ENCODE results near the gene ATP8B3. TPM values are rescaled to one million over a fixed set of nuclear protein-coding genes. Genes with fewer than 3 reads are reported as not detected.
"Not testable (repeated sequence)": the region's sequence is repeated elsewhere in the genome, so short reads cannot be mapped to it uniquely, and the experiment has no call there.

Gene ATP8B3
- total RNA-seq, 1 donor from 2014 or later, result 2.9 TPM

DNA sequence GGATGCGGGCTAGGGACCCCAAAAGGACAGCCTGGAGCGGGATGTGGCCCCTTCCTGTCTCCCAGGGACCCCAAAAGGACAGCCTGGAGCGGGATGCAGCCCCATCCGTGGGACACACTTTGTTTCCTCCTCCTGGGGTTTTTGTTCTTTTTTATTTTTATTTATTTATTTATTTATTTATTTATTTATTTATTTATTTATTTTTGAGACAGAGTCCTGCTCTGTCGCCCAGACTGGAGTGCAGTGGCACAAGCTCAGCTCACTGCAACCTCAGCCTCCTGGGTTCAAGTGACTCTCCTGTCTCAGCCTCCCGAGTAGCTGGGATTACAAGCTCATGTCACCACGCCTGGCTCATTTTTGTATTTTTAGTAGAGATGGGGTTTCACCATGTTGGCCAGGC is 14.8 kb downstream of the ATP8B3 start:
- DNase-seq (ENCODE audit: low spot score), result not testable (repeated sequence)

DNA sequence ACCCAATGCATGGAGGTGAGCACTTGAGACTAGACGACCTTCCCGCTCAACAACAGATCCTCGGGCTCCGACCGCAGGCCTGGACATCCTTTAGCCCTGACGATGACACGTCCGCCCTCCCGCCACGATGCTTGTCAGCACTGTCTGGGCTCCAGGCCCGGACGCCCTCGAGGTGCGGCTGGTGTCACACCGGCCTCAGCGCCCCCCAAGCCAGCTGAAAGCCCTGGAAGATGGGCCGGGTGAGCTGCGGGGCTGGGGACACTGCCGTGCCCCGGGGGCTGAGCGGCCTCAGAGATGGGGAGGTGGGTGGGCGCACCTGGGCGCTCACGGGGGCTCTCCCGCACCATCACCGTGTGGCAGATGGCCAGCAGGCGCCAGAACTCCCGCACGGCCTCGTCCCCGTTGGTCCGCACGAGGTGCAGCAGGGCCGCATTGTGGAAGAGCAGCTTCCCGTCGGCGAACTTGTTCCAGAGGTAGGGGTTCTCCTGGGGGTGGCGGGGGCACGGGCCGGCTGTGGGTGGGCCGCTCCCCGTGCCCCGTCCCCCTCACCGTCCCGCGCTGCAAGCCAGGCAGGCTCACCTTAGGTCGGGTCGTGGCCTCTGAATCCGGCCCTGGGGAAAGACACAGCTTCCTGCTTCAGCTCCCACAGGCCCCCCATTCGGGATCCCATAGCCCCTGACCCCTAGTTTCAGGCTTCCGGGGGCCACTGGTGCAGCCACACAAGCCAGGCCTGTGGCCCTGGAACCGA is 15.5 kb downstream of the ATP8B3 start:
- no peak for DNase-seq (ENCODE audit: low spot score)

DNA sequence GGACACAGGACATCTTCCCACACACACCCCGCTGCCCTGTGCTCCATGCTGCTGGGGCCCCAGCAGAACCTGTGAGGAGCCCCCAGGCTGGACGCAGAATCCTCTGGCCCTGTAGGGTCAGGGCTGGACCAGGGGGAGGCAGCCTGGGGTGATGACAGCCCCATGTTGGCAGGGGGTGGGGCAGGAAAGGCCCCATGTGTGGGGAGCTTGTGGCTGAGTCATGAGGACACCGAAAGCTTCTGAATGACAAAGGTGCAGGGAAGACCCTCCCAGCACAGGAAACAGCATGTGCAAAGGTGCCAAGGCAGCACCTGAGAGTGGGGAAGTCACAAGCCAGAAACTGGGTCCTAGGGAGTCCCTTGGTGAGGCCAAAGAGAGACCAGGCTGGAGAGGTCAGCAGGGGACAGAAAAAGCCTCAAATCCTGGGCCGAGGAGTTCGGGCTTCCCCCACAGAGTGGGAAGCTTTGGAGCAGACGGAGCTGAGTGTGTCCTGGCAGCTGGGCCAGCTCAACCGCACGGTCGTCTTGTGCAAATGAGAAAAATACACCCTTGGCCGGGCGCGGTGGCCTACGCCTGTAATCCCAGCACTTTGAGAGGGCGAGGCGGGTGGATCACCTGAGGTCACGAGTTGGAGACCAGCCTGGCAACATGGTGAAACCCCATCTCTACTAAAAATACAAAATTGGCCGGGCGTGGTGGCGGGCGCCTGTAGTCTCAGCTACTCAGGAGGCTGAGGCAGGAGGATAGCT is 17.5 kb downstream of the ATP8B3 start:
- DNase-seq (ENCODE audit: low spot score), result no peak

DNA sequence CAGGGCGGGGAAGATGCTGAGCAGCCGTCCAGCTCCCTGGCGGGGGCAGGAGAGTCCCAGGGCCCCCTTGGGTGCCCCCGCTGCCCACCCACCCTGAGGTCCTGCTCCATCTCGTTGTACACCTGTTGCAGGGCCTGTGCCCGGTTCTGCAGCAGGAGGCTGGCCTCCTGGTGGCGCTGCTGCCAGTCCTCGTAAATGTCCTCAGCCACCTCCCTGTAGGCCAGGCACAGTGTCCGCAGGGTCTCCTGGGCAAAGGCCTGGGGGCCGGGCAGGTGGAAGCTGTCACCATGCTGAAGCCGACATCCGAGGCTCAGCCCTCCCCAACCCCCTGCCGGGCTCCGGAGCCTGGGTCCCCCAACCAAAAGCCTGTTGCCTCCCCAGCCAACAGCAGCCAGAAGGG is 20.2 kb downstream of the ATP8B3 start:
- no peak for DNase-seq (ENCODE audit: low spot score)

DNA sequence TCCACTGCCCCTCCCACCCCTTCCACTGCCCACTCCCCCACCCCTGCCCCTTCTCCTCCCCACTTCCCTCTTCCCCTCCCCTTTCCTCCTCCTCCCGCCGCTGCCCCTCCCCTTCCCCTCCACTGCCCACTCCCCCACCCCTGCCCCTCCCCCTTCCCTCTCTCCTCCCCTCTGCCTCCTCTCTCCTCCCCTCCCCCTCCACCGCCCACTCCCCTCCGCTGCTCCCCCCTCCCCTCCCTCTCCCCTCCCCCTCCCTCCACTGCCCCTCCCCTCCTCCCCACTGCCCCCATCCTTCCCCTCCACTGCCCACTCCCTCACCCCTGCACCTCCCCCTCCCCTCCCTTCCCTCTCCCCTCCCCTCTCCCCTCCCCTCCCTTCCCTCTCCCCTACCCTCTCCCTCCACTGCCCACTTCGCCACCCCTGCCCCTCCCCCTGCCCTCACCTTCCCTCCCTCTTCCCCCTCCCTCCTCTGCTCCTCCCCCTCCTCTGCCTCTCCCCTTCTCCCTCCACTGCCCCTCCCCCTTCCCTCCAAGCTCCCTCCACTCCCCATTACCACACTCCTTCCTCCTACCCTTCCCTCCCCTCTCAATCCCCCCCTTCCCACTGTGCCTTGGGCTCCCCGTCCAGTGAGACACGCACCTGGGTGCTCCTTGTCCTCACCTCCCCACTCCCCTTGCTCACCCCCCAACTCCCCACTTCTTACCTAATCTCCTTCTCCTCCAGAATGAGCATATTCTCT is 21.9 kb downstream of the ATP8B3 start:
- no peak for DNase-seq (ENCODE audit: low spot score)

DNA sequence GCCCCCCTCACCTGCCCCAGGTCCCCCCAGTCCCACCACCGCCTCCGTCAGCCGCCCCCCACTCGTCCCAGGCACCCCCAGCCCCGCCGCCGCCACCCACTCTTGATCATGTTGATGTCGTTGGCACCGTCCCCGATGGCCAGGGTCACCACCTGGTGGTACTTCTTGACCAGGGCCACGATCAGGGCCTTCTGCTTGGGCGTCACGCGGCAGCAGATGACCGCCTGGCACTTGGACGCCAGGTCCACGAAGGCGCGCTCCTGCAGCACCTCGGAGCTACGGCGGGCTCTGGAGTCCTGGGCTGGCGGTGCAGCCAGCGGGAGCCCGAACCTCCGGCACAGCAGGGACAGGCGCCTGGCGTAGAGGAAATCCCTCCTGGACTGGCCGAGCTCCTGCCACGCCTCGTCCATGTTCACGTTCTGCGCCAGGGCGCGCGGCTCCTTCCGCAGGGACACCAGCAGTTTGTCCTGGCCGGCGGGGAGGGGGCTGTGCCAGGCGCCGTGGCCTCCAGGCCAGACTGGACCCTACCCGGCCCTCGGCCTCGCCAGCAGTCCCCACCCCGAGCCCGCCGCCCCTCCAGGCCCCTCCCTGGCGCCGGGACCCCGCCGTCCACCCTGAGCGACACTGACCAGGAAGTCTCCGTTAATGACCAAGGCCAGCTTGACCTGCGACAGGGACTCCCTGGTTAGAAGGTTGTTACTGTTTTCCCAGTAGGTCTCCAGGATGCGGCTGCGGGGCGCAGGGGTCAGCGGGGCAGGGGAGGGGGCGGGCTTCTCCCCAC is 22.6 kb downstream of the ATP8B3 start:
- DNase-seq (ENCODE audit: low spot score), result no peak

DNA sequence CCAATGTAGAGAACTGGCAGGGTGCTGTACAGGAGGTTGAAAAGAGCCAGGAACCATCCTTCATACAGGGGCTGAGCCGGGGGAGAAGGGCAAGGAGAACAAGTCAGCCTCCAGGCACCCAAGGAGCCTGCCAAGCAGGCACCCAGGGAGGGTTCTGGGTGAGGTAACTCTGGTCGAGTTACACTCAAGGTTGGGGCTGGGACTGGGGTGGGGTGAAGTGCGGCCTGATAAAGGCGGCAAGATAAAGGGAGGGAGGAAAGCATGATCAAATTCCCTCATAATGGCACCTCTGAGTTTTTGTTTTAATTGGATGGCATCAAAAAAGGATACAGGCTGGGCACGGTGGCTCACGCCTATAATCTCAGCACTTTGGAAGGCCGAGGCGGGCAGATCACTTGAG is 25.0 kb downstream of the ATP8B3 start:
- no peak for DNase-seq (ENCODE audit: low spot score)

DNA sequence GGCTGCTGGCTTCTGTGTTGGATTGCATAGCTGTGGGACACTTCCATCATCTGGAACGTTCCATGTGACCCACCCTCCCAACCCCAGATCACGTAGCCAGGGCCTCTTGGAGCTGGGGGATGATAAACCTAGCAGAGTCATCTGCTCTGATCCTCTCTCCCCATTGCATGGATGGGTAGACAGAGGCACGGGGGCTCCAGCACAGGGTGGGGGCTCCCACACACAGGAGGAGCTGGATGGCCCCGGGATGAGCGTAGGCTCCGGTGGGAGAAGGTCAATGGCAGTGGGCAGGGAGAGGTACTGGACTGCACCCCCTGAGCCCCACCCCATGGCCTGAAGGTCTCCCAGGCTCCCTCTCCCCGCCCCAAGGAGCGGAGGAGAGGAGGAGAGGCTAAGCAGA is 25.4 kb downstream of the ATP8B3 start:
- no peak for DNase-seq (ENCODE audit: low spot score)

DNA sequence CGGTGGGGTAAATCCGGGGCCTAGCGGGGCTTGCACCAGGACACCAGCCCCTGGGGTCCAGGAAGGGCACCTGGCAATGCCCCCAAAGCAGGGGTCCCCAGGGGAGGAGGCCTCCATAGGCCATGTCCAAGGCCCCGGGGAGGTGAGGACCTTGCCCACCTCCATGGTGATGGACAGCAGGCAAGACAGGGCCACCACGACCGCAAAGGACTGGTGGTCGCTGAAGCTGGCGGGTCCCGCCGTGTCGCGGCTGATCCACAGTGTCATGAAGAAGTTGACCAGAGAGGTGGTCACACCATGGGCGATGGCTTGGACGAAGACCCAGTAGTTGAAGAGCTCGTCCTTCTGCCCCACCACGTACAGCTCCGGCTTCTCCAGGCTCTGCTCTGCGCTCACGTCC is 26.8 kb downstream of the ATP8B3 start:
- DNase-seq (ENCODE audit: low spot score), result no peak

DNA sequence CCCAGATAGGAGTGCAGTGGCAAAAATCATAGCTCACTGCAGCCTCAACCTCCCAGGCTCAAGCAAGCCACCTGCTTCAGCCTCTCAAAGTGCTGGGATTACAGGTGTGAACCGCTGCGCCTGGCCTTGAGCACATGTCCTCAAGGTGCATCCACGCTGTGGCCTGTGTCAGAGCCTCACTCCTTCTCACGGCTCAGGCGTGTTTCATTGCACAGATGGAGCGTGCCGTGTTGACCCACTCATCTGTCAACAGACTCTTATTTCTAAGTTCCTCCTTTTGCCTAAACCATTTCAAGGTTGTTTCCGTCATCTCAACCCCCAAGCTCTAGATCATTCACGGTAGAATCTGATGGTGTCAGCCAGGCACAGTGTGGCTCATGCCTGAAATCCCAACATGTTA is 28.2 kb downstream of the ATP8B3 start:
- DNase-seq (ENCODE audit: low spot score), result no peak

DNA sequence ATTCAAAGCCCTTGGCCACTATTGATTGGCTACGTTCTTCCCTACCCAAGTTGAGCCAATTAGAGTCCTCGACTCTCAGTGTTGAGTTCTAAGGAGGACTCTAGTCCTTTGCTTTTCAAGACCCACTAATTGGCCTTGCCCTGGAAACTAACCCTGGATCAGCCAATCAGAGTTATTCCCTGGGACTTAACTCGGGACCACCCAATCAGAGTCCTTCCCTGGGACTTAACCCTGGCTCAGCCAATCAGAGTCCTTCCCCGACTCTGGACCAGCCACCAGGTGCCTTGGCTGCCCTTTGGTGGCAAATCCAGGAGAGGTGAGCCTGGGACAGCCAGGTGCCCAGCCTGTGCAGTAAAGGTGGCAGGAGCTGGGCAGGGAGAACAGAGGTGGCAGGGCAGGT is 28.7 kb downstream of the ATP8B3 start:
- DNase-seq (ENCODE audit: low spot score), result no peak

DNA sequence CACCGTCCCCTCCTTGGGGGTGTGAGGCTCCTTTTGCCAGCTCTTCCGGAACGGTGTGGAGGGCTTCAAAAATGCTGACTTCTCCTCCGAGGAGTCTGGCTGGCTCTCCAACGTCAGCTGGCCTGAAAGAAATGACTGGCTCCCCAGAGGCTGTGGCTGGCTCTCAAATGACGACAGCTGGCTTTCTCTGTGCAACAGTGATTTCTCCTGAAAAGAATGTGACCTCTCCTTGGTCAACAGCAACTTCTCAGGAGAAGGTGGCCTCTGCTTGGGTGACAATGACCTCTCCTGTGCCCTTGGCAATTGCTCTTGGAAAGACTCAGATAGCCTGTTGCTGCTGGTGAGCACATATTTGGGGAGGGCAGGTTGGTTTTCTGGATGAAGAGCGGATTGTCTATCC is 29.6 kb downstream of the ATP8B3 start:
- no peak for DNase-seq (ENCODE audit: low spot score)

DNA sequence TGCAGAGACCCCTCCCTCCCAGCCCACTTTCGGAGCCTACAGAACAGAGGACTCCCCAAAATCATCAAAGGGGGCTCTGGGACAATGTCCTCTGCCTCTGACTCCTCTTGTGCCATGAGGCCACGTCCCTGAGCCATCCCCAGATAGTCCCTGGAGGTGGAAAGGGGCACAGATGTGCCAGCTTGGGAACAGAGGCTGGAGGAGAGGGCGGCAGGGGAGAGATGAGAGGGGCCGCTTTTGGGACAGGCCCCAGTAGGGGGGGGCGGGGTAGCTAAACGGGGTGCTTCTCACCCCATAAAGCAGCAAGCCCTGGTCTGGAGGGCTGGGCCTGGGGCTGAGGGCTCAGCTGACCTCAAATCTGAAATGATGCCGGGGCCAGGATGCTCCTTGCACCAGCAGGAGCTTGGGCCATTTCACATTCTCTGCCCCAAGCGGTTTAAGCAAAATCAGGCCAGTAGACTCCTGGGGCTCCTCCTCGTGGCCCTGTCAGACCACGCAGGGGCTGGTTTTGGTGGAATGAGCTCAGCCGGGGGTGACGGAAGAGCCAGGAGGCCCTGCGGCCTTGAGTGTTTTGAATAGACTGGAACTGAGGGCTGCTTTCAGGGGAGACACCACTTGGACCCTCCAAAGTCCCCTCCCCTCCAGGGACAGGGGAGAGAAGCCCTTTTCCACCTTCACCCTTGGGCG is 31.7 kb downstream of the ATP8B3 start:
- DNase-seq (ENCODE audit: low spot score), result no peak

DNA sequence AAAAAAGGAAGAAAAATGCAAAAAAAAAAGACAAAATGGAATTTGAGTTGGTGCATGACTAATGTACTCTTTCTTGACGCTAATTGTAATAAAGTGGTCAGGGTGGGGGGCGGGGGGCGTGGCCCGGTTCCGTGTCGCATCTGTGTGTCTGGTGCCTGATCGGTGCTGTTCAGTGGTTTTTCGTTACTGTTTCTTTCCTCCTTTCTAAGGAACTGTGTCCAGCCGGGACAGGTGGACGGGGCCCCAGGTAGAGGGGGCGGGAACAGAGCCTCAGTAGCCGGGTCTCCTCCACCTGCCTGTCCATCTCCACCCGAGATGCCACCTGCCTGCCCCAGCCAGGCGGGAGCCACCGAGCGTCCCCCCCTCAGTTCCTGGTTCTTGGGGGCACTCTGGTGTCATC is 32.5 kb downstream of the ATP8B3 start:
- DNase-seq (ENCODE audit: low spot score), result no peak

DNA sequence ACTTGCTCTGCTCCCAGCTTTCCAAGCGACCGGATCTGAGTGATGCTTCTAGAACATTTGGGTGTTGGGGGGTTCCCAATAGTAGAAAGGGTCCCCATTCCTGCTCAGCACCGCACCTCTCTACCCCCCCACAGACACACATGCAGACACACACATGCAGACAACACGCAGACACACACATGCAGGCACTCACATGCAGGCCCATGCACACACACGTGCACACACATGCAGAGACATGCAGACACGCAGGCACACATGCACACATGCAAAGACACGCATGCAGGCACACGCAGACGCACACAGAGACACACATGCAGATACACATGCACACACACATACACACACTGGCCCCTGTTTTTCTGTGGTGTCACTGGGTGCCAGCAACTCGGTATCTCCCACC is 34.9 kb downstream of the ATP8B3 start:
- DNase-seq (ENCODE audit: low spot score), result no peak

DNA sequence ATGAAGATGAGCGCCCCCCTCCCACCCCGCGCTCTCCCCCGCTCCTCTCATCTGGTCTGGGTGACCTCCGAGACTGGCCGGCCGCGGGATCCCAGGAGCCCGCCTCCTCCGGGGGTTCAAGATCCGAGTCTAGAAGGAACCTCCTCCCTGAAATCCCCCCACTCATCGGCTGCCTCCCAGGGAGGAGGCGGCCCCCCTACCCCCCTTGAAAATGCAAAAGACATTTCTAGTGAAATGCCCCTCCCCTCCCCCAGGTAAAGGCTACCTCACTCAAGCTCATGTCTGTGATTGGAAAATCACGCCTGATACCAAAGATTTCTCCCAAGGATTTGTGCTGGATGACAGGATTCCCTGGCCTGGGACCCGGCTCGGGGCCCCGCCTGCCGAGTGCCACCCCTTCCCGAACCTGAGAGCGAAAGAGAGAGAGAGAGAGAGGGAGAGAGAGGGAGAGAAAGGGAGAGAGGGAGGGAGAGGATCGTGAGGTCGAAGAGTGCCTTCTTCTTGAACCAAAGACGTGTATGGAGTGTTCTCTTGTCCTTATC is 35.4 kb downstream of the ATP8B3 start:
- DNase-seq (ENCODE audit: low spot score), result no peak

DNA sequence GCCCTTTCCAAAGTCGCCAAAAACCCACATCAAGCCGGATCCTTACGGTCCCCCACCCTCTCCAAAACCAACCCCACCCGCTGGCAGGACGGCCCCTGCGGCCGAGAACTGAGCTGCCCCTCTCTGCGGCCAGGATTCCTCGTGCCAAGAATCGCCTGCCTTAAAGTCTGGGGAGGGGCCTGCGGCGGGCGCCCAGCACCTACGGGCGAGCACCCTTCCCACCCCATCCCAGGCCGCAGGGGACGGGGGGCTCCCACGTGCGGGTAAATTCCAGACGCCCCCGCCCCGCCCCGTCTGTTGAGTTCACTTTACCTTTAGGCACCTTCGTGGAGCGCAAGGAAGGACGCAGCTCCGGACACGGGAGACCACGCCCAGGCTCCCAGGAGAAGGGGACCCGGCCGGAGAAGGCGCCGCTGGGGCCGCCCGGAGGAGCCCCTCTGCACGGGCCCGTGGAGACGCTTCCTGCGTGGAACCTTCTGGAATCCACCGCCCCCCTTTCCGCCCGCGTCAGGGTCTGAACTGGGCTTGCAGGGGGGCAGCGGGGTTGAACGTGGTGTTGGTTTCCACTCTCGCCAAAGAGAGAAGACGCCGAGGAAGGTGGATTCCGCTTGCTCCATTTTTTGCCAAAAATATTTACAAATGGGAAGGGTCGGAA is 36.0 kb downstream of the ATP8B3 start:
- no peak for DNase-seq (ENCODE audit: low spot score)

DNA sequence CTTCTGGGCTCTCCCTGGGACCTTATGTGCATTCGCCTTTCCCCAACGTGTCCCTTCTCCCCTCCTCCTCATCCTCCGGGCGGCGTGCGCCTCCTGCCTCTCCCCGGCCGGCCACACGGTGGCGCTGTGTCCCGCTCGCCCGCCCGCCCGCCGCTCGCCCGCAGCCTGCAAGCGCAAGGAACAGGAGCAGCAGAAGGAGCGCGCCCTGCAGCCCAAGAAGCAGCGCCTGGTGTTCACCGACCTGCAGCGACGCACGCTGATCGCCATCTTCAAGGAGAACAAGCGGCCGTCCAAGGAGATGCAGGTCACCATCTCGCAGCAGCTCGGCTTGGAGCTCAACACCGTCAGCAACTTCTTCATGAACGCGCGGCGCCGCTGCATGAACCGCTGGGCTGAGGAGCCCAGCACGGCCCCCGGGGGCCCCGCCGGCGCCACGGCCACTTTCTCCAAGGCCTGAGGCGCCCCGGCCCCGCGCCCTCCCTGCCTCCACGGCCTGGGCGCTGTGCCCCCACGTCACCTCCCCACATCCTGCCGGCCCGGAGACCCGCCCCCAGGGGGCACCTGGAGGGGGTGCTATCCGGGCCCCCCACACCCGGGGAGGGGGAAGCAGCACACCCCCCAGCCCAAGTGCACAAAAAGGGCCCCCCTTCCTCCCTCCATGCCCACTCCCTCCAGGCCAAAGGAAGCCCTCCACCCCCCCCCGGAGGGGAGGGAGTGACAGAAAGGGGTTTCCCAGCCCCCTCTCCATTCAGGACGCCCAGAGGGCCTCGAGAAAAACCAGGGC is 36.9 kb downstream of the ATP8B3 start:
- DNase-seq (ENCODE audit: low spot score), result no peak

DNA sequence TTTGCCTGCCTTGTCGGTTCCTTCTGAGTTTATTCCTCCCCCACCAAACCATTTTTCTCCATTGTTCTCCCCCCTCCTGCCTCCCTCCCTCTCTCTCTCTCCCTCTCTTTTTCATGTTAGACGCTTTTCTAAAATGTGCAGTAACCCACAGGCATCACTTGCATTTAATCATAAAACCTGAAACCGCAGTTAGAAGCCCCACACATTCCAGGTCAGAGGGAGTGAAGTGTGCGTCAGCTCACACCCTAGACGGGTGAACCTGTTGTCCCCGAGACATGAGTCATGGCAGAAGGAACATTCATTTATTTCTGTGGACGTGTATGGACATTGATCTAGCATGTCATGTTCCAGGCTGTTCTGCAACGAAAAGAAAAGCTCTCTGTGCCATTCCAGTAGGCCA is 38.9 kb downstream of the ATP8B3 start:
- peak; percentile 35 for DNase-seq (ENCODE audit: low spot score)

Measured in mucosa of gallbladder (tissue), 1 donor.